Fibroblast of skin of back (primary cell): ENCODE measurements around the gene THOC1. TPM values are rescaled to one million over a fixed set of nuclear protein-coding genes. Genes with fewer than 3 reads are reported as not detected.
"Not testable (repeated sequence)": the region's sequence is repeated elsewhere in the genome, so short reads cannot be mapped to it uniquely, and the experiment has no call there.

Experiments
- DNase-seq: peaks from one replicate; pipeline ENCODE4 v3.0.0-alpha.2; 2013
- polyA plus RNA-seq, 2 experiments: library from polyadenylated mRNA; unstranded; fragments of 120-200 nt; gene quantifications; one replicate each; pipeline ENCODE4 v1.2.1, GENCODE V29; 2013; ENCODE audit not compliant: insufficient read length in 2 of 2

Gene THOC1
- 21.4 TPM for polyA plus RNA-seq (2013, experiment 1 of 2; ENCODE audit: insufficient read length)
- polyA plus RNA-seq (2013, experiment 2 of 2; ENCODE audit: insufficient read length) = 17.4 TPM

GRCh38 chr18:267688-268552 is at the start of gene THOC1:
Gene THOC1, minus strand, starts transcription at chr18:268047. Its CDS starts 28 bp downstream, at chr18:268019.
- peak; percentile 92 for DNase-seq

DNA sequence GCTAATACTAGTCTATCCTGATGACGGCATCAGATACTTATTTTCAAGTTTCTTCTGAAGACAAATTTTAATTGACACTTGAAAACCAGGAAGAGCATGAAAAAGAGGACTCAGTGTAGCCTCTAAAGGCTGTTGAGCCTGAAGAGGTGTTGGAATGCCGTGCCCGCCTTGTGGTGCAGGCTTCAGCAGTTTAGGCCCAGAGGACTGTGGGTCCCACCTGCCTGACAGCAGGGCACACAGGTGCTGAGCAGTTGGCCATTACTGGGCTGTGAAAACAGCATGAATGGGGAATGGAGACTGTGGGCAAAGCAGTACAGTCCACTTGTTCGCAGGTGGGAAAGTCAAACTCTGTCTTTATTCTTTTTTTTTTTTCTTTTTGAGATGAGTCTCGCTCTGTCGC is 49.8 kb upstream of the THOC1 start:
- DNase-seq = no peak

GRCh38 chr18:316393-316792 is 48.5 kb upstream of the THOC1 start:
- DNase-seq = peak; percentile 23

- DNase-seq = no peak
Measured at GRCh38 chr18:313931-314330, 46.1 kb upstream of the THOC1 start.

GRCh38 chr18:312415-312814 is 44.6 kb upstream of the THOC1 start:
- DNase-seq = no peak

DNA sequence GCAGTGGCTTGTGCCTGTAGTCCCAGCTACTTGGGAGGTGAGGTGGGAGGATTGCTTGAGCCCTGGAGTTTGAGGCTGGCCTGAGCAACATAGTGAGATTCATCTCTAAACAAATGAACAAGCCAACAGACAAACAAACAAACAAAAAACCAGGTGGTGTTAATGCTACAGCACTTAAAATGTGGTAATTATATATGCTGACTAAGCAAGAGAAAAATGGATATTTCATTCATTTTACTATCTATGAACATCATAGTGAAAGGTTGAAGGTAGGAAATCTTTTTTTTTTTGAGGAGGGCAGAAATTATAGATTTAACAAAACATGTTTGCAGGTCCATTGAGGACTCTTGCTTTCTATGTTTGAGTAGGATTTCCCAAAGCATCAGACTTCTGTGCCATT is 42.2 kb upstream of the THOC1 start:
- no peak for DNase-seq

GRCh38 chr18:308086-308485 is 40.2 kb upstream of the THOC1 start:
- not testable (repeated sequence) for DNase-seq

- no peak for DNase-seq
Measured at GRCh38 chr18:306608-307255, 38.9 kb upstream of the THOC1 start.

- DNase-seq = peak; percentile 44
Measured at GRCh38 chr18:305003-305501, 37.2 kb upstream of the THOC1 start.

GRCh38 chr18:303607-304006 is 35.8 kb upstream of the THOC1 start:
- no peak for DNase-seq

DNA sequence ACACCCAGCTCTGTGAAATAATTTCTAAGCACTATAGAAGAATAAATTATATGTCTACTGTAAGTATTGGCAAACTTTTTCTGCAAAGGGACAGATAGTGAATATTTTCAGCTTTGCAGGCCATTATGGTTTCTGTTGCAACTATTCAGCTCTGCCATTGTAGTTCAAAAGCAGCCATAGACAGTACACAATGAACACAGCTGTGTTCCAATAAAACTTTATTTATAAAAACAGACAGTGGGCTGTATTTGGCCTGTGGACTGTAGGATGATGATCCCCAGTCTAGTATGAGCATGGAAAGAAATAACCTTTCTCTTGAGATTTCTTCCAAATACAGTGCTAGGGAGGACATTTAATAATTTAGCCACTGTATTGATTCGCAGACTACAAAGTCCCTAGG is 35.2 kb upstream of the THOC1 start:
- DNase-seq = no peak

DNA sequence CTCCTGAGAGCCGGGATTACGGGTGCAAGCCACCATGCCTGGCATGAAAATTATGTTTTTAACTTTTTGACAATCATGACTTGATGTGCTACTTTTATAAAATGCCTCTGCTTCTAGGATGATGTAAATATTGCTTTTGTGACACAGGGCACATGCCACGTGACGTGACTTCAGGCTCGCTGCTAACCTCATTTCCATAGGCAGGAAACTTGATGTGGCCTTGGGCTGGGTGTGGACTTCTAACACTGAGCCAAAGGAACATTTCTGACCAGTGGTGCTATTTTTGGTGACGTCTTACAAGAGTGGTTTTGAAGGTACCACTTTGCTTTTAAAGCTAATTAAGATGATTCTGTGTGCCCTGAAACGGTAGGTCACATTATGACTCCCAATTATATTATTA is 34.2 kb upstream of the THOC1 start:
- no peak for DNase-seq

DNA sequence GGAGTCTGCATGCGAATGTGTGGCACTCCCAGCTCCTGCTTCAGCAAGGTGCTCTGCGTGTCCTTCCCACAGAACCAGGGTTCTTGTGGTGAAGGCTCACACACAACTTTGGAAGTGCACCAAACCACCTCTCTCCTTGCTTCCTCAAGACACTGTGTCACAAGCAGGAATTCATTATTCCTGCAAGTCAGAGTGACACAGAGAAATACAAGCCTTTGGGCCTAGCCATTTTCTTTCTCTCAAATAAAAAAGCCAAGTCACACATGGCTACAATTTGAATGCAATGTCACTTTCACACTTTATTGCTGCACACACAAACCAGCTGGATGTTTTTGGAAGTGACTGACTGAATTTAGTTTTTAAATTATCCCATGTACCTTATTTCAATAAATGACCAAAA is 30.1 kb upstream of the THOC1 start:
- peak; percentile 18 for DNase-seq

GRCh38 chr18:295756-296490 is 28.1 kb upstream of the THOC1 start:
- DNase-seq = peak; percentile 61

DNA sequence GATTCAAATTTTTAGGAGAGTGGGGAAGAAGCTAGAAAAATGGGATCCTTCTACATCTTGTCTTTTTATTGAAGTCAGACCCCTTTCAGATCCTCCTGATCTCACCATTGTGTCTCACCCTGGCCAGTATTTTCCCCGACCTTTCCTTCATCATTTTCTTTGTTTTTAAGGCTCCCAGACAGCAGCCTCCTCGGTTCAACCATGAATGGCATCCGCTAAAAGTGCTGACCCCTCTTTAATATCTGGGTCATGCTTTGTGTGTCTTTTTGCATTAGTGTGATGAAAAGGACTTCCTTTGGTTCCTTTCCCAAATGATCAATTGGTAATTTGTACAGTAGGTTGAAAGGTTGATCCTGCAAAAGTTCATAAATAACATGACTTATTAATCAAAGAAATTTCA is 26.7 kb upstream of the THOC1 start:
- DNase-seq = no peak

- peak; percentile 13 for DNase-seq
Measured at GRCh38 chr18:293536-293935, 25.7 kb upstream of the THOC1 start.

DNA sequence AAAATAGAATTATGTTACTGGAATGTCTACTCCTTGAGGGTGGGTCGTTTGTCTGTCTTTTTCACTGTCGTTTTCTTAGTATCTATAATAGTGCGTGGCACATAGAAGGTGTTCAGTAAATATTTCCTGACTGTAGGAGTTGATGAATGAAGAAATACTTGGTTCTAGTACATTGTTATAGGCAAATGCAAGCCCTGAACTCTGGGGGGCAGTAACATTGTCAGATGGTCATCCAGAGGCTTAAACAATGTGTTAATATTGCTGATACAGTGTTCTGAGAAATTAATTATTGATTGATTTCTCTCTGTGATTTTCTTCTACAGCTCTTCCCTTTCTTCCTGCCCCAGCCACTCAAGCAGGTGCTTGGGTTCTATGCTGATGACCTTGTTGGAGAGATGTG is 24.4 kb upstream of the THOC1 start:
- DNase-seq = no peak

DNA sequence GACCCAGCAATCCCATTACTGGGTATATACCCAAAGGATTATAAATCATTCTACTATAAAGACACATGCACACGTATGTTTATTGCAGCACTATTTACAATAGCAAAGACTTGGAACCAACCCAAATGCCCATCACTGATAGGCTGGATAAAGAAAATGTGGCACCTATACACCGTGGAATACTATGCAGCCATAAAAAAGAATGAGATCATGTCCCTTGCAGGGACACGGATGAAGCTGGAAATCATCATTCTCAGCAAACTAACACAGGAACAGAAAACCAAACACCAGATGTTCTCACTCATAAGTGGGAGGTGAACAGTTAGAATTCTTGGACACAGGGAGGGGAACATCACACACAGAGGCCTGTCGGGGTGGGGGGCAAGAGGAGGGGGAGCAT is 22.1 kb upstream of the THOC1 start:
- DNase-seq = not testable (repeated sequence)

GRCh38 chr18:289026-289425 is 21.2 kb upstream of the THOC1 start:
- no peak for DNase-seq

- peak; percentile 49 for DNase-seq
Measured at GRCh38 chr18:286515-287310, 18.9 kb upstream of the THOC1 start.

- no peak for DNase-seq
Measured at GRCh38 chr18:285817-286216, 18.0 kb upstream of the THOC1 start.

- no peak for DNase-seq
Measured at GRCh38 chr18:275486-275885, 7.6 kb upstream of the THOC1 start.
